Nephron (organoid): ENCODE measurements around the gene SCGB2B2.

Experiments
- H3K27ac Mint-ChIP-seq, 3 experiments: 2 replicates each; pipeline ENCODE4 v1.8.0; 2020; ENCODE audit warnings: mixed read lengths in 3 of 3, mild to moderate bottlenecking in 2 of 3, moderate library complexity in 1 of 3
- H3K27me3 Mint-ChIP-seq: 2 replicates; pipeline ENCODE4 v1.8.0; 2021; ENCODE audit warnings: low read depth, mild to moderate bottlenecking, moderate library complexity, mixed read lengths
- H3K36me3 Mint-ChIP-seq: 2 replicates; pipeline ENCODE4 v1.8.0; 2020; ENCODE audit warnings: low read depth, mixed read lengths
- H3K4me1 Mint-ChIP-seq: 2 replicates; pipeline ENCODE4 v1.8.0; 2020; ENCODE audit warnings: mixed read lengths
- H3K4me3 Mint-ChIP-seq, 3 experiments: 2 replicates each; pipeline ENCODE4 v1.8.0; 2020; ENCODE audit warnings: mild to moderate bottlenecking in 3 of 3, mixed read lengths in 3 of 3, moderate library complexity in 2 of 3
- H3K9me3 Mint-ChIP-seq: 2 replicates; pipeline ENCODE4 v1.8.0; 2020; ENCODE audit warnings: mixed read lengths
- TF ChIP-seq, protein P1 (sequence below), 3 experiments: fragments of 200-600 bp; sonication (generic); IDR thresholded peaks; one replicate each; pipeline ENCODE4 v1.5.0; 2021; ENCODE audit warnings: antibody characterized with exemption in 3 of 3; ENCODE audit not compliant: unreplicated experiment in 3 of 3

The SCGB2B2 gene

DNA sequence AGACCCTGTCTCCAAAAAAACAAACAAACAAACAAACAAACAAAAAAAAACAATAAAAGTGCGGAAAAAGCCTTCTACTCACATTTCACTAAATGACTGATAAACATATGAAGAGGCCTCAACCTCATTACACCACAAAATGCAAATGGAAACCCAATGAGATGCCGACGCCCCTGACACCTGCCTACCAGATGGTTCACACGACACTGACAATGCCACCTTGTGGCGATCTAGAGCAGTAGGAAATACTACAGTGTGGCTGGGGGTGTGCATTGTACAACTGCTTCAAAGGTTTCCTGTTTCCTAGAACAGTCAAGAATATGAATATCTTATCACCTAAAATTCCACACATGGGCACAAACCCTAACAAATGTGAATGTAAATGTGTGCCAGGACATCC is 14.0 kb downstream of the SCGB2B2 start:
- Mint-ChIP-seq H3K27me3 (peaks cover 8% of the 10 kb centered on the region), H3K36me3 (no peaks in the 10 kb centered on the region), H3K4me3 (no peak overlapping the region), H3K27ac (no peak overlapping the region), H3K9me3 (peaks cover 3% of the 10 kb centered on the region), H3K4me1 (no peaks in the 10 kb centered on the region)
- TF ChIP-seq, protein P1, sequence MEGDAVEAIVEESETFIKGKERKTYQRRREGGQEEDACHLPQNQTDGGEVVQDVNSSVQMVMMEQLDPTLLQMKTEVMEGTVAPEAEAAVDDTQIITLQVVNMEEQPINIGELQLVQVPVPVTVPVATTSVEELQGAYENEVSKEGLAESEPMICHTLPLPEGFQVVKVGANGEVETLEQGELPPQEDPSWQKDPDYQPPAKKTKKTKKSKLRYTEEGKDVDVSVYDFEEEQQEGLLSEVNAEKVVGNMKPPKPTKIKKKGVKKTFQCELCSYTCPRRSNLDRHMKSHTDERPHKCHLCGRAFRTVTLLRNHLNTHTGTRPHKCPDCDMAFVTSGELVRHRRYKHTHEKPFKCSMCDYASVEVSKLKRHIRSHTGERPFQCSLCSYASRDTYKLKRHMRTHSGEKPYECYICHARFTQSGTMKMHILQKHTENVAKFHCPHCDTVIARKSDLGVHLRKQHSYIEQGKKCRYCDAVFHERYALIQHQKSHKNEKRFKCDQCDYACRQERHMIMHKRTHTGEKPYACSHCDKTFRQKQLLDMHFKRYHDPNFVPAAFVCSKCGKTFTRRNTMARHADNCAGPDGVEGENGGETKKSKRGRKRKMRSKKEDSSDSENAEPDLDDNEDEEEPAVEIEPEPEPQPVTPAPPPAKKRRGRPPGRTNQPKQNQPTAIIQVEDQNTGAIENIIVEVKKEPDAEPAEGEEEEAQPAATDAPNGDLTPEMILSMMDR (IDR thresholded peaks at IDR 0.05; ENCODE audit: unreplicated experiment in 3 of 3): no peak

DNA sequence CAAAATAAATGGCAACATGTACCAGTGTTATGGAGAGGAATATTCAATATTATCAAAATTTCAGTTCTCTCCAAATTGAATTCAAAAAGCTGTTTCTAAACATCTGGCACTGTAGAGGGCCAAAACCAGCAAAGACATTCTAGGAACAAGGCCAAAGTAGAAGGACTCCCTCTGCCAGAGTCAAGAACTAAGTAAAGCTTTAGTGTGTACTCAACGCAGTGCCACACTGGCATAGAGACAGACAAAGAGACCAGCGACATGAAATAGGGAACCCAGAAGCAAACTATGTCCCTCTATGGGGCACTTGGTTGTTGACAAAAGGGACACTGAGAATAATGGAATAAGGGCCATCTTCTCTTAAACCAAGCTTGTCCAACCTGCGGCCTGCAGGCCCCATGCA is 15.6 kb downstream of the SCGB2B2 start:
- TF ChIP-seq, protein P1 (IDR thresholded peaks at IDR 0.05; ENCODE audit: unreplicated experiment in 3 of 3): no peak
- H3K36me3 Mint-ChIP-seq: no peaks in the 10 kb centered on the region
- peaks cover 12% of the 10 kb centered on the region for H3K9me3 Mint-ChIP-seq
- H3K27me3 Mint-ChIP-seq: peaks cover 8% of the 10 kb centered on the region
- no peaks in the 10 kb centered on the region for H3K4me1 Mint-ChIP-seq
- H3K4me3 Mint-ChIP-seq: no peak overlapping the region
- H3K27ac Mint-ChIP-seq: no peak overlapping the region

DNA sequence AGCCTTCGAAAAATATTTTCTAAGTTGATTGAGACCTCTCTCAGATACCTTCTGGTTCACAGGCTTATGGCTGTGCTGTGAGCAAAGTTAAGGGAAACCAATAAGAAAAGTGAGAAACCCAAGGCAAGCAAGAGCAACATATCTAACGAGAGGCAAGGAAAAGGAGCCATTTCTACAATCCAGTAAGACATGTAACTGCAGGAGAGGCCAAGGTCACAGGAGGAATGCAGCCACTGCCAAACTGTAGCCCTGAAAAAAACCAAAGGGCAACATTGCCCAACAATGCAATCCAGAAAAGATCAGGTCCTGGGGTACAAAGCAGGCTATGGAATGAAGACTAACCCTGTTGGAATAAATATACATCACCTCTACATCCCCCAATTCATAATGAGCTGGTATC is 21.3 kb downstream of the SCGB2B2 start:
- peaks cover 9% of the 10 kb centered on the region for H3K27me3 Mint-ChIP-seq
- peaks cover 34% of the 10 kb centered on the region for H3K9me3 Mint-ChIP-seq
- no peak overlapping the region for H3K4me3 Mint-ChIP-seq
- H3K36me3 Mint-ChIP-seq: no peaks in the 10 kb centered on the region
- TF ChIP-seq, protein P1 (IDR thresholded peaks at IDR 0.05; ENCODE audit: unreplicated experiment in 3 of 3): no peak
- no peak overlapping the region for H3K27ac Mint-ChIP-seq
- no peaks in the 10 kb centered on the region for H3K4me1 Mint-ChIP-seq

DNA sequence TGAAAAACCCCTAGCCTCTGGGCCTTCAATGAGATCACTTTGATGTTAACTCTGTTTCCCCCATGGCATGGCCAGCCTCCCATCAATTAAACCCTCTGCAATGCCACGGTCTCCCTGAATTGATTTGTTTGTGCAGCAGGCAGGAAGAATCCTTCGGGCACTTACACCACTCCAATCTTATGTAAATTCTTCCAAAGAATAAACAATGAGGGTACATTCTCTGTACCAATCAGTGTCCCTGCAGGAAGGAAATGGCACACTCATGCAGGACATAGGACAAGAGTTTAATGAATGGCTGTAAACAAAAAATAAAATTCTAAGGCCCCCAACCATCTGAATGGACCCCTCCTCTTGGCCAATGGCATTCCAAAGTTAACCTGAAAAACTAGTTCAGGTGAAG is 22.2 kb downstream of the SCGB2B2 start:
- Mint-ChIP-seq H3K36me3 (no peaks in the 10 kb centered on the region), H3K4me3 (no peak overlapping the region), H3K27me3 (peaks cover 5% of the 10 kb centered on the region), H3K27ac (no peak overlapping the region), H3K9me3 (peaks cover 37% of the 10 kb centered on the region), H3K4me1 (no peaks in the 10 kb centered on the region)
- TF ChIP-seq, protein P1 (IDR thresholded peaks at IDR 0.05; ENCODE audit: unreplicated experiment in 3 of 3): no peak

DNA sequence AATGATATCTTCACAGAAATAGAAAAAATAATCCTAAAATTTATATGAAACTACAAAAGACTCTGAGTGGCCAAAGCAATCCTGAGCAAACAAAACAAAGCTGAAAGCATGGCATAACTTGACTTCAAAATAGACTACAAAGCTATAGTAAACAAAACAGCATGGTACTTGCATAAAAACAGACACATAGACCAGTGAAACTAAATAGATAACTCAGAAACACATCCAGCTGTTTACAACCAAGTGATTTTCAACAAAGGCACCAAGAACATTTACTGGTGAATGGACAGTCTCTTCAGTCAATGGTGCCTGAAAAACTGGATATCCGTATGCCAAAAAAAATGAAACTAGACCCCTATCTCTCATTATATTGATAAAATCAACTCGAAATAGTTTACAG is 25.2 kb downstream of the SCGB2B2 start:
- Mint-ChIP-seq H3K36me3 (no peaks in the 10 kb centered on the region), H3K9me3 (peaks cover 25% of the 10 kb centered on the region), H3K4me1 (no peaks in the 10 kb centered on the region), H3K27me3 (peaks cover 9% of the 10 kb centered on the region), H3K4me3 (no peak overlapping the region), H3K27ac (no peak overlapping the region)
- TF ChIP-seq, protein P1 (IDR thresholded peaks at IDR 0.05; ENCODE audit: unreplicated experiment in 3 of 3): no peak

DNA sequence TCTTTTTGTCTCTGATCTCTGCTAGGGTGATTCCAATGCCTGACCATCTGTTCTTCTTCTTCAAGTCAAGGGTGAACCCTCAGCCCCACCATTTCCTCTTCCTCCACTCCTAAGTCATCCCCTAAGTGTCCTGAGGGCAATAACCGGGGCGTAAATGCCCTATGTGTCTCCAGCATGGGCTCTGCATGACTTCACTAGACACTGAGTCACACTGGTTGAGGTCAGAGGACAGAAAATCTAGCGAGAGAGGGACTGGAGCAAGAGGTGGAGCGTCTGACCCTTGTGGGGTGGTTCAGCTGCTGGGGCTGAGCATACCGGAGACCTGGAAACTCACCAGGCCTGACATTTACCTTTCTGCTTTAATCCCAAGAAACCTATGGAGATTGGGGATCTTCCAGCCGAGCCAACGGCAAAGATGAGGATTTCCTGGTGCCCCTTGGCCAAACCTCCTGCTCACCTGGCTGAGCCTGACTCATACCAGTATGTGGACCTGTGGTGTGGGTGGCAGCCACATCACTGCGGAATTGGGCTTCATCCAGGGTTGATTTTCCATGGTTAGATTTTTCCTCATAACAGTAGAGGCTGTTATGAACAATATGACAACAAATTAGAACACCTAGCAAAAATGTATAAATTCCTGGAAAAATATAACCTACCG is 26.9 kb downstream of the SCGB2B2 start:
- peaks cover 8% of the 10 kb centered on the region for H3K4me1 Mint-ChIP-seq
- H3K27me3 Mint-ChIP-seq: peaks cover 9% of the 10 kb centered on the region
- no peak overlapping the region for H3K4me3 Mint-ChIP-seq
- H3K27ac Mint-ChIP-seq: no peak overlapping the region
- H3K36me3 Mint-ChIP-seq: no peaks in the 10 kb centered on the region
- peaks cover 19% of the 10 kb centered on the region for H3K9me3 Mint-ChIP-seq
- TF ChIP-seq, protein P1 (IDR thresholded peaks at IDR 0.05; ENCODE audit: unreplicated experiment in 3 of 3): no peak
